Measurements from ENCODE around the gene PCDH9. TPM values are rescaled to one million over a fixed set of nuclear protein-coding genes. Genes with fewer than 3 reads are reported as not detected.

The PCDH9 gene
- total and polyA plus RNA-seq, 2 of the 4 experiments (the other 2 are of a cell fraction): 2.2 to 10.2 TPM

DNA sequence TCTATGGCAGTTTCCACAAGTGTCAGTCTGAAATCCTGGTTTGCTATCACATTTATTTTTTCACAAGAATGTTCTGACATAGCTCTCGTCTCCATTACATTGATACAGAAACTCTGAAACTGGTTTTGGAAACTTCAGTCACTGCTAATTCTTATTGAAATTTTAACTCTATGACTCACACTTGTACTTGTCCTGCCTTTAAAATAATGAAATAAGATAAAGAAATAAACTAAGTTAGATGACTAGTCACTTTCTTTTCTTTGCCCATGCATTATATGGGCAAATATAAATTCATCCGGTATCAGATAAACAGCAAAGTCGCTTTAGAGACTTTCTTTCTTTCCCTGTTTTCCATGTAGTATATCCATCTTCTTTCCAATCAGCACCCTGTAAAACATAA is 257.5 kb downstream of the PCDH9 start:
- H2BK15ac ChIP-seq (ENCODE audit: low read depth, low read length): no peak overlapping the region
- DNase-seq (peak; percentile 34), ATAC-seq (ENCODE audit: low read depth) (peak; percentile 70)
- H4K5ac ChIP-seq (ENCODE audit: low read depth, low read length): peak overlapping the region; percentile 69; the same call in 1 of the 2 replicates
- H3K9me3 ChIP-seq (ENCODE audit: control insufficient read depth, insufficient read depth, low read length): no peaks in the 10 kb centered on the region
- no peak overlapping the region for H4K91ac ChIP-seq (ENCODE audit: insufficient read depth, low read depth, low read length)
- no peaks in the 10 kb centered on the region for H3K36me3 ChIP-seq (ENCODE audit: control insufficient read depth, insufficient read depth, low read length)
- no peak overlapping the region for H2AFZ ChIP-seq (replicated peaks; ENCODE audit: low read length, poor library complexity)
- H3K56ac ChIP-seq (ENCODE audit: extremely low read depth, insufficient read depth, low read length): no peak overlapping the region
- peak overlapping the region; percentile 44; the same call in 1 of the 2 replicates for H3K18ac ChIP-seq (ENCODE audit: low read depth, low read length)
- no peak overlapping the region; the same call in 1 of the 2 replicates for H2BK120ac ChIP-seq (ENCODE audit: low read depth, low read length)
- H3K4me1 ChIP-seq (ENCODE audit: control insufficient read depth, insufficient read depth, low read length): peaks cover 1% of the 10 kb centered on the region
- CTCF ChIA-PET: no interaction called here
- H2BK5ac ChIP-seq (ENCODE audit: low read depth, low read length, poor library complexity, severe bottlenecking): no peak overlapping the region
- no CpG with 5 or more reads among the region's 3 CpGs for WGBS, 2 experiments (ENCODE audit: extremely low coverage in 2 of 2, insufficient read length in 1 of 2)
- in situ Hi-C loops (cut with MboI; ENCODE audit: low sequenced_read_pairs): no loop called here
- H2AK5ac ChIP-seq (ENCODE audit: low read depth, low read length): no peak overlapping the region
- H2BK20ac ChIP-seq (ENCODE audit: low read depth, low read length): no peak overlapping the region
- H3K14ac ChIP-seq (replicated peaks; ENCODE audit: low read depth, low read length): no peak overlapping the region
- H3K9ac ChIP-seq (ENCODE audit: low read depth, low read length): no peak overlapping the region
- H3K27me3 ChIP-seq (ENCODE audit: control insufficient read depth, insufficient read depth, low read length): no peaks in the 10 kb centered on the region
- no peak overlapping the region for H2AK9ac ChIP-seq (replicated peaks; ENCODE audit: low read depth, low read length, poor library complexity)
- no peak overlapping the region for H3K27ac ChIP-seq (ENCODE audit: insufficient read depth, low read length)
- H3K4me2 ChIP-seq (ENCODE audit: low read depth, low read length): peak overlapping the region; percentile 72; the same call in 1 of the 2 replicates
- no peaks in the 10 kb centered on the region for H3K9me1 ChIP-seq (ENCODE audit: insufficient read depth, low read length)
- POLR2A ChIA-PET (ENCODE audit: unreplicated experiment): no interaction called here
- no peaks in the 10 kb centered on the region for H4K20me1 ChIP-seq (ENCODE audit: insufficient read depth, low read length)
- no peak overlapping the region for H4K8ac ChIP-seq (ENCODE audit: low read depth in 2 of 2, low read length in 2 of 2)
- H3K79me1 ChIP-seq (ENCODE audit: low read depth in 1 of 2, low read length in 2 of 2): no peaks in the 10 kb centered on the region
- no TSS peak for BruUV-seq (replicated peaks)
- dilution Hi-C loops (cut with HindIII; ENCODE audit: low sequenced_read_pairs, unreplicated experiment): no loop called here
- no peak overlapping the region for H3K4ac ChIP-seq (ENCODE audit: low read depth, low read length)
- TF ChIP-seq, protein P1, sequence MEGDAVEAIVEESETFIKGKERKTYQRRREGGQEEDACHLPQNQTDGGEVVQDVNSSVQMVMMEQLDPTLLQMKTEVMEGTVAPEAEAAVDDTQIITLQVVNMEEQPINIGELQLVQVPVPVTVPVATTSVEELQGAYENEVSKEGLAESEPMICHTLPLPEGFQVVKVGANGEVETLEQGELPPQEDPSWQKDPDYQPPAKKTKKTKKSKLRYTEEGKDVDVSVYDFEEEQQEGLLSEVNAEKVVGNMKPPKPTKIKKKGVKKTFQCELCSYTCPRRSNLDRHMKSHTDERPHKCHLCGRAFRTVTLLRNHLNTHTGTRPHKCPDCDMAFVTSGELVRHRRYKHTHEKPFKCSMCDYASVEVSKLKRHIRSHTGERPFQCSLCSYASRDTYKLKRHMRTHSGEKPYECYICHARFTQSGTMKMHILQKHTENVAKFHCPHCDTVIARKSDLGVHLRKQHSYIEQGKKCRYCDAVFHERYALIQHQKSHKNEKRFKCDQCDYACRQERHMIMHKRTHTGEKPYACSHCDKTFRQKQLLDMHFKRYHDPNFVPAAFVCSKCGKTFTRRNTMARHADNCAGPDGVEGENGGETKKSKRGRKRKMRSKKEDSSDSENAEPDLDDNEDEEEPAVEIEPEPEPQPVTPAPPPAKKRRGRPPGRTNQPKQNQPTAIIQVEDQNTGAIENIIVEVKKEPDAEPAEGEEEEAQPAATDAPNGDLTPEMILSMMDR (conservative IDR thresholded peaks at IDR 0.05; ENCODE audit: low read depth, low read length): no peak
- TF ChIP-seq FOS (IDR thresholded peaks at IDR 0.05; ENCODE audit: low read depth, low read length) (peak; percentile 5; the same call in 1 of the 2 replicates), MXI1 (IDR thresholded peaks at IDR 0.05; ENCODE audit: borderline replicate concordance, low read depth, low read length) (no peak), CEBPB (IDR thresholded peaks at IDR 0.05; ENCODE audit: low read depth, low read length) (no peak), RAD21 (IDR thresholded peaks at IDR 0.05; ENCODE audit: low read length) (no peak), POLR2A (IDR thresholded peaks at IDR 0.05; ENCODE audit: low read depth, low read length) (no peak)
- TF ChIP-seq, protein P2, sequence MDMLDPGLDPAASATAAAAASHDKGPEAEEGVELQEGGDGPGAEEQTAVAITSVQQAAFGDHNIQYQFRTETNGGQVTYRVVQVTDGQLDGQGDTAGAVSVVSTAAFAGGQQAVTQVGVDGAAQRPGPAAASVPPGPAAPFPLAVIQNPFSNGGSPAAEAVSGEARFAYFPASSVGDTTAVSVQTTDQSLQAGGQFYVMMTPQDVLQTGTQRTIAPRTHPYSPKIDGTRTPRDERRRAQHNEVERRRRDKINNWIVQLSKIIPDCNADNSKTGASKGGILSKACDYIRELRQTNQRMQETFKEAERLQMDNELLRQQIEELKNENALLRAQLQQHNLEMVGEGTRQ (IDR thresholded peaks at IDR 0.05; ENCODE audit: low read depth, low read length): no peak
- intact Hi-C loops (cut with micrococcal nuclease): no loop called here
- H3K4me3 ChIP-seq (ENCODE audit: insufficient read depth, low read depth, low read length): no peak overlapping the region
- no peak overlapping the region for H3K23ac ChIP-seq (ENCODE audit: low read depth, low read length)

Measured in IMR-90 (cell line).